GM12892 (cell line): Measurements from ENCODE around the gene USP3.

Source experiments
- POLR2AphosphoS5 ChIP-seq: IDR thresholded peaks from 2 replicates; pipeline ENCODE4 v1.6.1; 2011; ENCODE audit warnings: low read depth, low read length, control low read depth
- TAF1 ChIP-seq: IDR thresholded peaks from 2 replicates; pipeline ENCODE4 v1.6.1; 2011; ENCODE audit warnings: low read depth, mild to moderate bottlenecking, control low read depth, low read length, borderline replicate concordance

- TF ChIP-seq TAF1 (no peak), POLR2AphosphoS5 (no peak)
Measured at GRCh38 chr15:63513728-63514127, 9.3 kb downstream of the USP3 start.
